ENCODE measurements around the gene SPTA1. TPM values are rescaled to one million over a fixed set of nuclear protein-coding genes. Genes with fewer than 3 reads are reported as not detected.

SPTA1 gene
- total RNA-seq, 1 donor = under 0.01 TPM

- no peak overlapping the region for H3K27ac ChIP-seq (ENCODE audit: low read depth, low read length)
- TF ChIP-seq CTCF (IDR thresholded peaks at IDR 0.05; ENCODE audit: extremely low read depth, low read depth, low read length) = no peak
- DNase-seq (ENCODE audit: insufficient read length, low spot score, missing footprints) = no peak
Measured at GRCh38 chr1:158679289-158679688, 7.2 kb downstream of the SPTA1 start.

GRCh38 chr1:158675563-158676323, 10.8 kb downstream of the SPTA1 start:
- no peaks in the 10 kb centered on the region for H3K36me3 ChIP-seq (ENCODE audit: insufficient read depth, low read length)

More at GRCh38 chr1:158679289-158679688, 7.2 kb downstream of the SPTA1 start:
- Histone ChIP-seq H2AFZ (ENCODE audit: low read length) (no peak overlapping the region), H3K4me2 (ENCODE audit: insufficient read depth, low read length) (no peak overlapping the region), H3K4me3 (ENCODE audit: insufficient read depth, low read length) (no peak overlapping the region), H3K4me1 (ENCODE audit: insufficient read depth, low read length) (no peaks in the 10 kb centered on the region), H4K20me1 (ENCODE audit: insufficient read depth, low read length) (no peaks in the 10 kb centered on the region), H3K9me3 (ENCODE audit: low read depth, low read length) (no peaks in the 10 kb centered on the region), H3K79me2 (ENCODE audit: insufficient read depth, low read length) (no peaks in the 10 kb centered on the region), H3K27me3 (ENCODE audit: insufficient read depth, low read length) (no peaks in the 10 kb centered on the region), H3K36me3 (ENCODE audit: insufficient read depth, low read length) (no peaks in the 10 kb centered on the region)

GRCh38 chr1:158674302-158674701, 12.2 kb downstream of the SPTA1 start:
- no peaks in the 10 kb centered on the region for H4K20me1 ChIP-seq (ENCODE audit: insufficient read depth, low read length)
- no peaks in the 10 kb centered on the region for H3K79me2 ChIP-seq (ENCODE audit: insufficient read depth, low read length)
- H3K4me3 ChIP-seq (ENCODE audit: insufficient read depth, low read length) = no peak overlapping the region
- H3K36me3 ChIP-seq (ENCODE audit: insufficient read depth, low read length) = no peaks in the 10 kb centered on the region
- no peak for TF ChIP-seq CTCF (IDR thresholded peaks at IDR 0.05; ENCODE audit: extremely low read depth, low read depth, low read length)
- no peaks in the 10 kb centered on the region for H3K4me1 ChIP-seq (ENCODE audit: insufficient read depth, low read length)
- no peak overlapping the region for H3K4me2 ChIP-seq (ENCODE audit: insufficient read depth, low read length)
- no peak overlapping the region for H3K27ac ChIP-seq (ENCODE audit: low read depth, low read length)
- no peaks in the 10 kb centered on the region for H3K27me3 ChIP-seq (ENCODE audit: insufficient read depth, low read length)
- H2AFZ ChIP-seq (ENCODE audit: low read length) = no peak overlapping the region
- H3K9me3 ChIP-seq (ENCODE audit: low read depth, low read length) = no peaks in the 10 kb centered on the region
- DNase-seq (ENCODE audit: insufficient read length, low spot score, missing footprints) = no peak

More at GRCh38 chr1:158675563-158676323, 10.8 kb downstream of the SPTA1 start:
- Histone ChIP-seq H3K27ac (ENCODE audit: low read depth, low read length) (no peak overlapping the region), H3K79me2 (ENCODE audit: insufficient read depth, low read length) (no peaks in the 10 kb centered on the region), H3K4me2 (ENCODE audit: insufficient read depth, low read length) (no peak overlapping the region), H4K20me1 (ENCODE audit: insufficient read depth, low read length) (no peaks in the 10 kb centered on the region), H2AFZ (ENCODE audit: low read length) (no peak overlapping the region), H3K4me1 (ENCODE audit: insufficient read depth, low read length) (no peaks in the 10 kb centered on the region), H3K27me3 (ENCODE audit: insufficient read depth, low read length) (no peaks in the 10 kb centered on the region), H3K4me3 (ENCODE audit: insufficient read depth, low read length) (no peak overlapping the region), H3K9me3 (ENCODE audit: low read depth, low read length) (no peaks in the 10 kb centered on the region)
- DNase-seq (ENCODE audit: insufficient read length, low spot score, missing footprints) = no peak
- no peak for TF ChIP-seq CTCF (IDR thresholded peaks at IDR 0.05; ENCODE audit: extremely low read depth, low read depth, low read length)

- Histone ChIP-seq H3K27me3 (ENCODE audit: insufficient read depth, low read length) (no peaks in the 10 kb centered on the region), H2AFZ (ENCODE audit: low read length) (no peak overlapping the region)
- TF ChIP-seq CTCF (IDR thresholded peaks at IDR 0.05; ENCODE audit: extremely low read depth, low read depth, low read length) = no peak
Measured at GRCh38 chr1:158666037-158666436, 20.5 kb downstream of the SPTA1 start.

More at GRCh38 chr1:158666037-158666436, 20.5 kb downstream of the SPTA1 start:
- Histone ChIP-seq H3K79me2 (ENCODE audit: insufficient read depth, low read length) (no peaks in the 10 kb centered on the region), H4K20me1 (ENCODE audit: insufficient read depth, low read length) (no peaks in the 10 kb centered on the region), H3K27ac (ENCODE audit: low read depth, low read length) (no peak overlapping the region), H3K4me3 (ENCODE audit: insufficient read depth, low read length) (no peak overlapping the region), H3K4me2 (ENCODE audit: insufficient read depth, low read length) (no peak overlapping the region), H3K4me1 (ENCODE audit: insufficient read depth, low read length) (no peaks in the 10 kb centered on the region), H3K9me3 (ENCODE audit: low read depth, low read length) (no peaks in the 10 kb centered on the region), H3K36me3 (ENCODE audit: insufficient read depth, low read length) (no peaks in the 10 kb centered on the region)
- no peak for DNase-seq (ENCODE audit: insufficient read length, low spot score, missing footprints)
